H1 (cell line): ENCODE results near the gene YBX3. TPM values are rescaled to one million over a fixed set of nuclear protein-coding genes. Genes with fewer than 3 reads are reported as not detected.
"Not testable (repeated sequence)": the region's sequence is repeated elsewhere in the genome, so short reads cannot be mapped to it uniquely, and the experiment has no call there.

Source experiments
- CTCF ChIA-PET: fragments of 300-600 bp; sonication (Branson Sonifier 250); formaldehyde crosslinking; loops from one replicate; lab custom pipeline; 2021; ENCODE audit not compliant: partially characterized antibody; lab: Charles Lee
- POLR2A ChIA-PET: fragments of 300-600 bp; sonication (Branson Sonifier 250); formaldehyde crosslinking; loops from one replicate; lab custom pipeline; 2021; ENCODE audit warnings: inconsistent platforms; ENCODE audit not compliant: partially characterized antibody; lab: Charles Lee
- DNase-seq, 2 experiments: peaks; one replicate each; pipeline versions ENCODE4 v3.0.0 to v3.0.0-alpha.2; 2010 to 2022; ENCODE audit warnings: low spot score in 2 of 2, low read depth in 1 of 2, mixed read lengths in 1 of 2
- FAIRE-seq: peaks from 2 replicates; lab custom pipeline; 2011; peaks lifted over from hg19 to GRCh38; lab: Jason Lieb, UNC
- H2AFZ ChIP-seq: 2 replicates; pipeline ENCODE4 v1.8.1; 2012; ENCODE audit warnings: low read length, inconsistent platforms
- H2AK5ac ChIP-seq: 2 replicates; pipeline ENCODE4 v1.6.1; 2013; ENCODE audit warnings: low read depth, low read length
- H2BK120ac ChIP-seq: replicated peaks from 2 replicates; pipeline ENCODE3; 2013; ENCODE audit warnings: low read depth, low read length, inconsistent platforms
- H2BK12ac ChIP-seq: 2 replicates; pipeline ENCODE4 v1.6.1; 2013; ENCODE audit warnings: low read depth, low read length
- H2BK15ac ChIP-seq: 2 replicates; pipeline ENCODE4 v1.6.1; 2013; ENCODE audit warnings: low read length
- H2BK20ac ChIP-seq: 2 replicates; pipeline ENCODE4 v1.6.1; 2013; ENCODE audit warnings: low read length
- H2BK5ac ChIP-seq: 2 replicates; pipeline ENCODE4 v1.6.1; 2013; ENCODE audit warnings: low read depth, low read length
- H3K14ac ChIP-seq: 2 replicates; pipeline ENCODE4 v1.6.1; 2013; ENCODE audit warnings: inconsistent platforms; ENCODE audit not compliant: insufficient read length
- H3K18ac ChIP-seq: 2 replicates; pipeline ENCODE4 v1.6.1; 2013; ENCODE audit warnings: low read length; ENCODE audit errors: extremely low read depth
- H3K23ac ChIP-seq: 2 replicates; pipeline ENCODE4 v1.6.1; 2013; ENCODE audit warnings: inconsistent platforms; ENCODE audit not compliant: insufficient read length
- H3K23me2 ChIP-seq: 2 replicates; pipeline ENCODE4 v1.6.1; 2013; ENCODE audit warnings: low read depth, low read length
- H3K27ac ChIP-seq: 2 replicates; pipeline ENCODE4 v1.6.1; 2011; ENCODE audit warnings: low read depth, low read length, inconsistent platforms
- H3K27me3 ChIP-seq, 4 experiments: replicated peaks in 1 of 4; 1 replicate in 1 of 4; 2 replicates in 3 of 4; pipeline versions ENCODE4 v1.6.1 to v1.8.1; 2011 to 2013; ENCODE audit warnings: low read length in 3 of 4, mild to moderate bottlenecking in 3 of 4, inconsistent platforms in 2 of 4, mixed read lengths in 2 of 4, moderate library complexity in 1 of 4; ENCODE audit not compliant: control insufficient read depth in 3 of 4, insufficient read depth in 3 of 4; ENCODE audit errors: extremely low read depth in 1 of 4
- H3K36me3 ChIP-seq, 4 experiments: 2 replicates each; pipeline versions ENCODE4 v1.6.1 to v1.8.1; 2011 to 2013; ENCODE audit warnings: mild to moderate bottlenecking in 4 of 4, low read length in 3 of 4, moderate library complexity in 2 of 4, control low read depth in 1 of 4, inconsistent platforms in 1 of 4; ENCODE audit not compliant: insufficient read depth in 4 of 4, control insufficient read depth in 2 of 4
- H3K4ac ChIP-seq: replicated peaks from 2 replicates; pipeline ENCODE3; 2013; ENCODE audit warnings: low read length, low read depth, mixed read lengths, inconsistent platforms; ENCODE audit not compliant: insufficient read length
- H3K4me1 ChIP-seq, 4 experiments: replicated peaks in 1 of 4; 1 replicate in 1 of 4; 2 replicates in 3 of 4; pipeline versions ENCODE4 v1.6.1 to v1.8.1; 2011 to 2013; ENCODE audit warnings: low read length in 3 of 4, inconsistent platforms in 2 of 4, mixed read lengths in 1 of 4; ENCODE audit not compliant: insufficient read depth in 4 of 4, control insufficient read depth in 3 of 4
- H3K4me2 ChIP-seq, 2 experiments: 2 replicates each; pipeline versions ENCODE4 v1.6.1 to v1.8.1; 2011 to 2013; ENCODE audit warnings: low read depth in 2 of 2, low read length in 2 of 2, control low read depth in 1 of 2, inconsistent platforms in 1 of 2, mild to moderate bottlenecking in 1 of 2; ENCODE audit not compliant: insufficient read depth in 1 of 2
- H3K4me3 ChIP-seq, 4 experiments: fragments of 200-600, 300-600 bp in 1 of 4; sonication (generic), shearing (Covaris generic), sonication (Bioruptor Twin) in 1 of 4; 2 replicates each; pipeline versions ENCODE4 v1.5.1 to v1.8.1; 2011 to 2016; ENCODE audit warnings: low read length in 4 of 4, low read depth in 3 of 4, control low read depth in 2 of 4, inconsistent platforms in 2 of 4, mild to moderate bottlenecking in 2 of 4, mixed read lengths in 1 of 4, moderate library complexity in 1 of 4; ENCODE audit not compliant: insufficient read depth in 2 of 4; ENCODE audit errors: extremely low read depth in 1 of 4
- H3K56ac ChIP-seq: replicated peaks from 2 replicates; pipeline ENCODE3; 2013; ENCODE audit warnings: low read depth, mild to moderate bottlenecking, mixed read lengths, low read length, inconsistent platforms; ENCODE audit not compliant: insufficient read length
- H3K79me1 ChIP-seq: 2 replicates; pipeline ENCODE4 v1.6.1; 2013; ENCODE audit warnings: low read depth, low read length, control low read depth
- H3K79me2 ChIP-seq, 2 experiments: 2 replicates each; pipeline versions ENCODE4 v1.6.1 to v1.8.1; 2012 to 2013; ENCODE audit warnings: low read length in 2 of 2, mild to moderate bottlenecking in 2 of 2, inconsistent platforms in 1 of 2; ENCODE audit not compliant: insufficient read depth in 2 of 2, control insufficient read depth in 1 of 2
- H3K9ac ChIP-seq, 4 experiments: replicated peaks in 1 of 4; 1 replicate in 1 of 4; 2 replicates in 3 of 4; pipeline versions ENCODE4 v1.6.1 to v1.8.1; 2011 to 2013; ENCODE audit warnings: low read depth in 3 of 4, low read length in 3 of 4, control low read depth in 2 of 4, mild to moderate bottlenecking in 2 of 4, moderate library complexity in 2 of 4, inconsistent platforms in 1 of 4; ENCODE audit errors: extremely low read depth in 1 of 4
- H3K9me3 ChIP-seq, 2 experiments: 2 replicates each; pipeline versions ENCODE4 v1.6.1 to v1.8.1; 2012 to 2013; ENCODE audit warnings: mild to moderate bottlenecking in 2 of 2, moderate library complexity in 2 of 2, control low read depth in 1 of 2, inconsistent platforms in 1 of 2, low read depth in 1 of 2, low read length in 1 of 2, mixed read lengths in 1 of 2; ENCODE audit not compliant: insufficient read depth in 2 of 2
- H4K20me1 ChIP-seq, 2 experiments: replicated peaks in 1 of 2; 2 replicates each; pipeline versions ENCODE3 to v1.8.1; 2011 to 2013; ENCODE audit warnings: inconsistent platforms in 2 of 2, low read length in 2 of 2, mild to moderate bottlenecking in 1 of 2; ENCODE audit not compliant: insufficient read depth in 2 of 2, control insufficient read depth in 1 of 2
- H4K5ac ChIP-seq: 2 replicates; pipeline ENCODE4 v1.6.1; 2013; ENCODE audit warnings: low read length, low read depth, mixed read lengths, inconsistent platforms; ENCODE audit not compliant: insufficient read length
- H4K8ac ChIP-seq: 2 replicates; pipeline ENCODE4 v1.8.0; 2013; ENCODE audit warnings: mild to moderate bottlenecking, moderate library complexity, low read length, inconsistent platforms; ENCODE audit not compliant: insufficient read depth; ENCODE audit errors: extremely low read depth
- H4K91ac ChIP-seq: replicated peaks from 2 replicates; pipeline ENCODE3; 2013; ENCODE audit warnings: low read length, mixed read lengths, inconsistent platforms; ENCODE audit not compliant: insufficient read length
- WGBS, 2 experiments: shearing (Covaris generic) in 1 of 2; methylation state at CpG; one replicate each; pipeline versions ENCODE4 v1.1.6 to v1.1.7; 2013 to 2015; ENCODE audit warnings: low lambda C conversion rate in 2 of 2, mixed read lengths in 2 of 2, inconsistent platforms in 1 of 2, low coverage in 1 of 2, missing lambda C conversion rate in 1 of 2; ENCODE audit not compliant: insufficient replicate concordance in 2 of 2, insufficient coverage in 1 of 2, insufficient read length in 1 of 2; ENCODE audit errors: extremely low coverage in 1 of 2, missing lambda C conversion rate in 1 of 2; 5-methylcytosine and 5-hydroxymethylcytosine counted together
- polyA plus RNA-seq, 7 experiments: library from polyadenylated mRNA; depleted of rRNA in 3 of 7; stranded (reverse) in 5 of 7; unstranded in 2 of 7; fragments of >200 nt in 5 of 7; fragments of 200-250 nt in 2 of 7; gene quantifications; 1 replicate in 5 of 7; 2 replicates in 1 of 7; 4 replicates in 1 of 7; pipeline versions ENCODE4 v1.2.1 to v1.2.3, GENCODE V29; 2011 to 2013; ENCODE audit warnings: missing spikeins in 2 of 7, mixed read lengths in 2 of 7
- total RNA-seq: library from RNA; stranded (reverse); fragmentation: NEBNext Ultra II Directional; extraction: Animal tissue kit (Norgen Biotek cat#: 25700); gene quantifications from 2 replicates; pipeline ENCODE4 v1.2.1, GENCODE V29; 2021

Gene YBX3
- total and polyA plus RNA-seq, 2 of the 8 experiments (the other 6 are each of a cell fraction or from before 2014, with no cell fraction given) = 83.1 to 480 TPM

DNA sequence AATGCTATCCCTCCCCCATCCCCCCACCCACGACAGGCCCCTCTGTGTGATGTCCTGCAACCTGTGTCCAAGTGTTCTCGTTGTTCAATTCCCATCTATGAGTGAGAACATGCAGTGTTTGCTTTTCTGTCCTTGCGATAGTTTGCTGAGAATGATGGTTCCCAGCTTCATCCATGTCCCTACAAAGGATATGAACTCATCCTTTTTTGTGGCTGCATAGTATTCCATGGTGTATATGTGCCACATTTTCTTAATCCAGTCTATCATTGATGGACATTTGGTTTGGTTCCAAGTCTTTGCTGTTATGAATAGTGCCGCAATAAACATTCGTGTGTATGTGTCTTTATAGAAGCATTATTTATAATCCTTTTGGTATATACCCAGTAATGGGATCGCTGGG, 20.3 kb upstream of the YBX3 start:
- H2BK15ac ChIP-seq, H2BK120ac ChIP-seq, H2AFZ ChIP-seq, H2BK20ac ChIP-seq, H3K14ac ChIP-seq, H3K4me2 ChIP-seq, H3K79me1 ChIP-seq, H4K8ac ChIP-seq, H2BK12ac ChIP-seq, POLR2A ChIA-PET, H3K18ac ChIP-seq, H3K4me3 ChIP-seq, H3K27me3 ChIP-seq, H3K56ac ChIP-seq, H3K4me1 ChIP-seq, H3K9ac ChIP-seq, CTCF ChIA-PET, H3K23ac ChIP-seq, H4K20me1 ChIP-seq, DNase-seq, FAIRE-seq, H2BK5ac ChIP-seq, H3K27ac ChIP-seq, H3K9me3 ChIP-seq, H2AK5ac ChIP-seq, H3K4ac ChIP-seq, H3K79me2 ChIP-seq, H3K23me2 ChIP-seq, H4K91ac ChIP-seq, H3K36me3 ChIP-seq, H4K5ac ChIP-seq: not testable (repeated sequence)
- WGBS, 2 experiments = 90% methylated on average over 6 of the region's 6 CpGs; no CpG with 5 or more reads in 1 of the 2 experiments
